Renal pelvis (tissue), 12 donors: ENCODE data around the gene PLEKHH3. TPM values are rescaled to one million over a fixed set of nuclear protein-coding genes. Genes with fewer than 3 reads are reported as not detected.
A peak's percentile ranks its signal among the peaks of the same experiment; 100 is the strongest.

Source experiments
- DNase-seq: peaks from one replicate; pipeline ENCODE4 v3.0.0-alpha.2; 2013
- long read RNA-seq, 16 experiments: transcript quantifications; one replicate each; lab custom pipeline, GENCODE V29; 2026
- polyA plus RNA-seq, 3 donors: library from polyadenylated mRNA; unstranded; fragments of 120-200 nt; gene quantifications; one replicate each; pipeline ENCODE4 v1.2.1, GENCODE V29; 2013; ENCODE audit not compliant: insufficient read length in 3 of 3

PLEKHH3 gene
- polyA plus RNA-seq, result 10 to 100 TPM; 17.5 to 20.2 (median 19.9) TPM
- long read RNA-seq, donor 1, partial matches to known transcripts, result 0 of 3 reads
- long read RNA-seq, donor 1, other reads (novel, unspliced or antisense), result 0 of 3 reads
- long read RNA-seq, donor 2, partial matches to known transcripts, result 0 of 2 reads
- long read RNA-seq, donor 2, other reads (novel, unspliced or antisense), result 0 of 2 reads
- long read RNA-seq, donor 3, partial matches to known transcripts, result 0 of 4 reads
- long read RNA-seq, donor 3, other reads (novel, unspliced or antisense), result 0 of 4 reads
- long read RNA-seq, donor 4, partial matches to known transcripts, result 0 of 8 reads
- long read RNA-seq, donor 4, other reads (novel, unspliced or antisense), result 0 of 8 reads
- long read RNA-seq, donor 5, partial matches to known transcripts, result 0 of 1 reads
- long read RNA-seq, donor 5, other reads (novel, unspliced or antisense), result 0 of 1 reads
- long read RNA-seq, donor 6, partial matches to known transcripts, result 0 of 1 reads
- long read RNA-seq, donor 6, other reads (novel, unspliced or antisense), result 0 of 1 reads
- long read RNA-seq, donor 7, partial matches to known transcripts, result 0 of 6 reads
- long read RNA-seq, donor 7, other reads (novel, unspliced or antisense), result 0 of 6 reads
- long read RNA-seq, donor 8, partial matches to known transcripts, result 0 of 3 reads
- long read RNA-seq, donor 8, other reads (novel, unspliced or antisense), result 0 of 3 reads
- long read RNA-seq, donor 9, partial matches to known transcripts, result 0 of 1 reads
- long read RNA-seq, donor 9, other reads (novel, unspliced or antisense), result 0 of 1 reads
- long read RNA-seq, donor 10, full-length matches to known transcripts, result 2 of 2 reads
- long read RNA-seq, donor 10, partial matches to known transcripts, result 0 of 2 reads
- long read RNA-seq, donor 10, other reads (novel, unspliced or antisense), result 0 of 2 reads
- long read RNA-seq, donor 11, result 0 reads
- long read RNA-seq, donor 12, partial matches to known transcripts, result 0 of 1 reads
- long read RNA-seq, donor 12, other reads (novel, unspliced or antisense), result 0 of 1 reads
- long read RNA-seq, donor 13, partial matches to known transcripts, result 6 of 7 reads
- long read RNA-seq, donor 13, other reads (novel, unspliced or antisense), result 0 of 7 reads
- long read RNA-seq, donor 14, result 0 reads
- long read RNA-seq, donor 15, result 0 reads
- long read RNA-seq, donor 16, partial matches to known transcripts, result 0 of 3 reads
- long read RNA-seq, donor 16, other reads (novel, unspliced or antisense), result 0 of 3 reads

GRCh38 chr17:42676424-42677011 lies at the start of gene PLEKHH3:
TSS of gene PLEKHH3 (minus strand) at chr17:42676994. CDS start at chr17:42676563, 431 bp downstream.
- no peak for DNase-seq

GRCh38 chr17:42725143-42725542 lies 48.3 kb upstream of the PLEKHH3 start:
- DNase-seq, result no peak

- no peak for DNase-seq
Measured at GRCh38 chr17:42723636-42724035, 46.8 kb upstream of the PLEKHH3 start.

- DNase-seq, result peak; percentile 65
Measured at GRCh38 chr17:42720996-42721583, 44.3 kb upstream of the PLEKHH3 start.

- DNase-seq, result no peak
Measured at GRCh38 chr17:42709561-42709960, 32.8 kb upstream of the PLEKHH3 start.

- DNase-seq, result no peak
Measured at GRCh38 chr17:42708588-42708987, 31.8 kb upstream of the PLEKHH3 start.

- no peak for DNase-seq
Measured at GRCh38 chr17:42706732-42707131, 29.9 kb upstream of the PLEKHH3 start.

GRCh38 chr17:42704837-42705494 lies 28.2 kb upstream of the PLEKHH3 start:
- no peak for DNase-seq

- DNase-seq, result no peak
Measured at GRCh38 chr17:42704490-42704836, 27.7 kb upstream of the PLEKHH3 start.

GRCh38 chr17:42702446-42702845 lies 25.7 kb upstream of the PLEKHH3 start:
- no peak for DNase-seq

- DNase-seq, result no peak
Measured at GRCh38 chr17:42700586-42701289, 23.9 kb upstream of the PLEKHH3 start.

GRCh38 chr17:42699415-42699740 lies 22.6 kb upstream of the PLEKHH3 start:
- DNase-seq, result no peak

- DNase-seq, result no peak
Measured at GRCh38 chr17:42698736-42699414, 22.1 kb upstream of the PLEKHH3 start.

GRCh38 chr17:42697108-42697811 lies 20.5 kb upstream of the PLEKHH3 start:
- DNase-seq, result no peak

- no peak for DNase-seq
Measured at GRCh38 chr17:42695500-42695899, 18.7 kb upstream of the PLEKHH3 start.

- DNase-seq, result no peak
Measured at GRCh38 chr17:42694524-42694923, 17.7 kb upstream of the PLEKHH3 start.

GRCh38 chr17:42692489-42692888 lies 15.7 kb upstream of the PLEKHH3 start:
- DNase-seq, result no peak

GRCh38 chr17:42691021-42691545 lies 14.3 kb upstream of the PLEKHH3 start:
- DNase-seq, result no peak

- DNase-seq, result no peak
Measured at GRCh38 chr17:42690596-42690995, 13.8 kb upstream of the PLEKHH3 start.
